ENCODE measurements around the gene TFPI. TPM values are rescaled to one million over a fixed set of nuclear protein-coding genes. Genes with fewer than 3 reads are reported as not detected.

TFPI gene
- total and polyA plus RNA-seq, 12 donors, result 12.6 to 51.0 (median 21.0) TPM

- Histone ChIP-seq H3K27ac (peak overlapping the region in 6 of 10 donors; percentile 5 to 53 (median 36)), H3K4me1 (peaks cover 0 to 38% (median 9%) of the 10 kb centered on the region in 9 donors), H3K4me3 (no peak overlapping the region), H3K36me3 (peaks cover 0 to 22% (median 2%) of the 10 kb centered on the region in 9 donors), H3K27me3 (no peaks in the 10 kb centered on the region), H3K9me3 (no peaks in the 10 kb centered on the region)
- intact Hi-C loops (cut with DNase I), result loop anchor here in 1 of 10 donors (2.0 kb wide), 1 partner anchor 20 kb away; no protein-coding TSS in a partner anchor
- no peak for TF ChIP-seq CTCF (IDR thresholded peaks at IDR 0.05)
- ATAC-seq (peak in 1 of 8 donors; percentile 27), DNase-seq (no peak)
These were observed 27.4 kb downstream of the TFPI start for GRCh38 chr2:187526792-187527191.

GRCh38 chr2:187525163-187525900 lies 28.9 kb downstream of the TFPI start:
- TF ChIP-seq CTCF (IDR thresholded peaks at IDR 0.05), result no peak
- DNase-seq (no peak), ATAC-seq (no peak)
- Histone ChIP-seq H3K4me3 (no peak overlapping the region), H3K9me3 (no peaks in the 10 kb centered on the region), H3K4me1 (peaks cover 0 to 38% (median 9%) of the 10 kb centered on the region in 9 donors), H3K36me3 (peaks cover 0 to 37% (median 7%) of the 10 kb centered on the region in 9 donors), H3K27ac (peak overlapping the region in 3 of 10 donors; percentile 35 to 53 (median 37)), H3K27me3 (no peaks in the 10 kb centered on the region)
- 80 to 83% methylated on average over 1 of the region's 1 CpG for WGBS, 2 donors
- intact Hi-C loops (cut with DNase I), result no loop called here

- Histone ChIP-seq H3K27me3 (no peaks in the 10 kb centered on the region), H3K27ac (no peak overlapping the region), H3K36me3 (peaks cover 0 to 56% (median 7%) of the 10 kb centered on the region in 9 donors), H3K4me1 (peaks cover 0 to 37% (median 9%) of the 10 kb centered on the region in 9 donors), H3K9me3 (peaks cover 0 to 10% (median 0%) of the 10 kb centered on the region in 11 donors), H3K4me3 (no peak overlapping the region)
- no peak for TF ChIP-seq CTCF (IDR thresholded peaks at IDR 0.05)
- DNase-seq, result no peak
- intact Hi-C loops (cut with DNase I), result no loop called here
- ATAC-seq, result no peak
These were observed 30.9 kb downstream of the TFPI start for GRCh38 chr2:187523325-187523724.

- peaks cover 0 to 5% (median 0%) of the 10 kb centered on the region in 9 donors for H3K4me1 ChIP-seq
- H3K27me3 ChIP-seq, result no peaks in the 10 kb centered on the region
- TF ChIP-seq CTCF (IDR thresholded peaks at IDR 0.05), result no peak
- no peak overlapping the region for H3K4me3 ChIP-seq
- 94 to 97% methylated on average over 7 of the region's 7 CpGs for WGBS, 2 donors
- peaks cover 0 to 31% (median 10%) of the 10 kb centered on the region in 11 donors for H3K9me3 ChIP-seq
- intact Hi-C loops (cut with DNase I), result no loop called here
- DNase-seq (no peak), ATAC-seq (no peak)
- H3K27ac ChIP-seq, result no peak overlapping the region
- H3K36me3 ChIP-seq, result peaks cover 0 to 56% (median 7%) of the 10 kb centered on the region in 9 donors
These were observed 34.1 kb downstream of the TFPI start for GRCh38 chr2:187520121-187520624.
